ENCODE results near the gene INSYN2B.

The INSYN2B gene

GRCh38 chr5:169893010-169893409 lies 87.3 kb downstream of the INSYN2B start:
- Histone ChIP-seq H3K27ac (replicated peaks) (no peak overlapping the region), H3K27me3 (ENCODE audit: insufficient read depth, poor library complexity, severe bottlenecking) (no peaks in the 10 kb centered on the region), H3K4me3 (replicated peaks; ENCODE audit: insufficient read depth, low read length) (no peak overlapping the region)
- no peak for DNase-seq (ENCODE audit: low read depth in 1 of 2, low spot score in 1 of 2)
- TF ChIP-seq SPI1 (IDR thresholded peaks at IDR 0.05; ENCODE audit: borderline replicate concordance, low read depth) (no peak), REST (IDR thresholded peaks at IDR 0.05; ENCODE audit: insufficient replicate concordance, low read depth) (no peak), CTCF (IDR thresholded peaks at IDR 0.05; ENCODE audit: insufficient read depth, low read length) (no peak), GABPA (IDR thresholded peaks at IDR 0.05; ENCODE audit: low read depth) (no peak), POLR2AphosphoS5 (IDR thresholded peaks at IDR 0.05; ENCODE audit: low read depth) (no peak)

- no peak for DNase-seq (ENCODE audit: low read depth in 1 of 2, low spot score in 1 of 2)
- TF ChIP-seq GABPA (IDR thresholded peaks at IDR 0.05; ENCODE audit: low read depth) = no peak
- no peak for TF ChIP-seq POLR2AphosphoS5 (IDR thresholded peaks at IDR 0.05; ENCODE audit: low read depth)
- no peak for TF ChIP-seq CTCF (IDR thresholded peaks at IDR 0.05; ENCODE audit: insufficient read depth, low read length)
- TF ChIP-seq SPI1 (IDR thresholded peaks at IDR 0.05; ENCODE audit: borderline replicate concordance, low read depth) = no peak
- no peak for TF ChIP-seq REST (IDR thresholded peaks at IDR 0.05; ENCODE audit: insufficient replicate concordance, low read depth)
Measured at GRCh38 chr5:169889572-169889971, 90.7 kb downstream of the INSYN2B start.

GRCh38 chr5:169886677-169887076 lies 93.6 kb downstream of the INSYN2B start:
- Histone ChIP-seq H3K27me3 (ENCODE audit: insufficient read depth, poor library complexity, severe bottlenecking) (no peaks in the 10 kb centered on the region), H3K27ac (replicated peaks) (no peak overlapping the region), H3K4me3 (replicated peaks; ENCODE audit: insufficient read depth, low read length) (no peak overlapping the region)
- no peak for DNase-seq (ENCODE audit: low read depth in 1 of 2, low spot score in 1 of 2)
- TF ChIP-seq CTCF (IDR thresholded peaks at IDR 0.05; ENCODE audit: insufficient read depth, low read length) (no peak), SPI1 (IDR thresholded peaks at IDR 0.05; ENCODE audit: borderline replicate concordance, low read depth) (no peak), GABPA (IDR thresholded peaks at IDR 0.05; ENCODE audit: low read depth) (no peak), POLR2AphosphoS5 (IDR thresholded peaks at IDR 0.05; ENCODE audit: low read depth) (no peak), REST (IDR thresholded peaks at IDR 0.05; ENCODE audit: insufficient replicate concordance, low read depth) (no peak)

More at GRCh38 chr5:169889572-169889971, 90.7 kb downstream of the INSYN2B start:
- H3K27ac ChIP-seq (replicated peaks) = no peak overlapping the region
- H3K27me3 ChIP-seq (ENCODE audit: insufficient read depth, poor library complexity, severe bottlenecking) = no peaks in the 10 kb centered on the region
- no peak overlapping the region for H3K4me3 ChIP-seq (replicated peaks; ENCODE audit: insufficient read depth, low read length)

Data from HL-60 (cell line).